ENCODE data around the gene ERO1B.

Gene ERO1B

GRCh38 chr1:236297161-236297560 is 15.4 kb upstream of the ERO1B start:
- TF ChIP-seq CTCF (conservative IDR thresholded peaks at IDR 0.05), result no peak
- no peak overlapping the region for H3K27ac ChIP-seq

- H3K27ac ChIP-seq, result no peak overlapping the region
- TF ChIP-seq CTCF (conservative IDR thresholded peaks at IDR 0.05), result no peak
Observed at GRCh38 chr1:236292425-236292824, 10.7 kb upstream of the ERO1B start.

- TF ChIP-seq CTCF (conservative IDR thresholded peaks at IDR 0.05), result no peak
- H3K27ac ChIP-seq, result peak overlapping the region; percentile 56
Observed at GRCh38 chr1:236289492-236290131, 7.9 kb upstream of the ERO1B start.

- H3K27ac ChIP-seq, result peak overlapping the region; percentile 56
- no peak for TF ChIP-seq CTCF (conservative IDR thresholded peaks at IDR 0.05)
Observed at GRCh38 chr1:236288620-236288976, 6.8 kb upstream of the ERO1B start.

GRCh38 chr1:236287757-236288619 is 6.2 kb upstream of the ERO1B start:
- TF ChIP-seq CTCF (conservative IDR thresholded peaks at IDR 0.05), result no peak

GRCh38 chr1:236287356-236287755 is 5.6 kb upstream of the ERO1B start:
- no peak overlapping the region for H3K27ac ChIP-seq
- TF ChIP-seq CTCF (conservative IDR thresholded peaks at IDR 0.05), result no peak

More at GRCh38 chr1:236287757-236288619, 6.2 kb upstream of the ERO1B start:
- peak overlapping the region; percentile 56 for H3K27ac ChIP-seq

GRCh38 chr1:236284291-236284721 is 2.5 kb upstream of the ERO1B start:
- no peak for TF ChIP-seq CTCF (conservative IDR thresholded peaks at IDR 0.05)
- H3K27ac ChIP-seq, result no peak overlapping the region
